ENCODE measurements around the gene ANKRD10.

ANKRD10 gene

DNA sequence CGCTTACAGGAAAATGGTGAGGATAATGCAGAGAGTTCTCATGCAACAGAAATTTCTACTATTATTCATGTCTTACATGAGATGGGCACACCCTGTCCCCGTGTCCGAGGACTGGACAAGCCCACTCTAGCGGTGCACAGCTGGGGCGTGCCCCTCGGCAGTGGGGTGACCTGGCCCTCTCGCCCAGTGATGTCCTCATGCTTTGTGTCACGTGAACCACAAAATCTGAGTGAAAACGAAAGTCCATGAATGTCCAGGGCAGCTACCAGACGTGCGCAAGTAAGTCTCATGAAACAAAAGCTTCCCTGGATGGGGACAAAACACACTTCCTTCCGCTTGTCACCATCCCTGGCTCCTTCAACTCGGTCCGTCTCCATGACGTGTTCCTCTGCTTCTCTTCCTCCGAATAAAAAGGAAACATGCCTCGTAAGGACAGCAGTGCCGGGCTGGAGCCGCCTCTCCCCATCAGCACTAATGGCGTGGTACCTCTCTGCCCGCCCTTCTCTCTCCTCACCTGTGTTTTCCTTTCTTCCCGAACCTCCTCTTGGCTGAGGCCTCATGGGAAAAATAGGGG, 45.6 kb downstream of the ANKRD10 start:
- no peak overlapping the region for H3K27ac ChIP-seq (ENCODE audit: insufficient read depth, low read length, poor library complexity, severe bottlenecking)
- peaks cover 18% of the 10 kb centered on the region for H3K27me3 ChIP-seq (replicated peaks; ENCODE audit: control insufficient read depth, insufficient read depth, low read length, poor library complexity, severe bottlenecking)
- H3K4me3 ChIP-seq (ENCODE audit: insufficient read depth, low read depth, low read length, poor library complexity, severe bottlenecking), result no peak overlapping the region
- no peaks in the 10 kb centered on the region for H3K36me3 ChIP-seq (ENCODE audit: control insufficient read depth, insufficient read depth, low read length)
- no peak for DNase-seq
- H3K4me1 ChIP-seq (ENCODE audit: control insufficient read depth, insufficient read depth, low read length, poor library complexity, severe bottlenecking), result peaks cover 4% of the 10 kb centered on the region
- no peaks in the 10 kb centered on the region for H3K9me3 ChIP-seq (ENCODE audit: control insufficient read depth, low read length)

DNA sequence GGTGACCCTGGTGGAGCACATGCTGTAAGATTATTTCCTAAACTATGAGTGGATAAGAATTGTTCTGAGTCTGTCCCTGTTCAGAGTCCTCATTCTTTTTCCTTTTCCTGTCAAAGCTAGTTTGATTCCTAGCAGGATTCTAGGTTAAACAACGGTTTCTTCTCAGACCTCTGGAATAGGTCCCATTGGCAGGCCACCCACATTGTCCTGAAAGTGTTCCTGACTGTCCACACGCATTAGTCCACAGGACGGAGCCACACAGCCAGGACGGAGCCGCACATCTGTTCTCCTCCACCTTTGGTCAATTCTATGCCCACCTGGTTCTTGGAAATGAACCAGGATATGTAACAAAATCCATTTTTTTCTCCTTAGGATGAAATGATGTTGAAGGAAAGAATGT, 46.1 kb downstream of the ANKRD10 start:
- no peaks in the 10 kb centered on the region for H3K9me3 ChIP-seq (ENCODE audit: control insufficient read depth, low read length)
- H3K27ac ChIP-seq (ENCODE audit: insufficient read depth, low read length, poor library complexity, severe bottlenecking), result no peak overlapping the region
- H3K4me1 ChIP-seq (ENCODE audit: control insufficient read depth, insufficient read depth, low read length, poor library complexity, severe bottlenecking), result no peaks in the 10 kb centered on the region
- DNase-seq, result no peak
- no peak overlapping the region for H3K4me3 ChIP-seq (ENCODE audit: insufficient read depth, low read depth, low read length, poor library complexity, severe bottlenecking)
- peaks cover 18% of the 10 kb centered on the region for H3K27me3 ChIP-seq (replicated peaks; ENCODE audit: control insufficient read depth, insufficient read depth, low read length, poor library complexity, severe bottlenecking)
- no peaks in the 10 kb centered on the region for H3K36me3 ChIP-seq (ENCODE audit: control insufficient read depth, insufficient read depth, low read length)

DNA sequence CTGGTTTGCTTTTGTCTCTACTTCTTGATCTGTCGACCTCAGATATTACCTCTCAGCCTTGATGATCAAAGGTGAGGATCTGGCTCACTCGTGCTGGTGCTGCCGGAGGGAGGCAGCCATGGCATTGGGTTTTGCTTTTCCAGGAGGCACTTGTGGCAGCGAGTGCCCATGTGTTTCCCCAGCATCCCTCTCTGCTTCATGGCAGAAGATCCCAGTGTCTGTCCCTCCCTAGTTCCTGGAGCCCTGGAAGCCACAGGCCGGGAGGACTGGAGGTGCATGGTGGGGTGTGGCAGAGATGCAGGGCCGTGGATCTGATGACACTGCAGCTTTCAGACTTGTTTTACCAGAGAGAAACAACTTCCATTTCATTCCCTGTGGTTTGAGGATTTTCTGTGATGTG, 47.5 kb downstream of the ANKRD10 start:
- H3K4me1 ChIP-seq (ENCODE audit: control insufficient read depth, insufficient read depth, low read length, poor library complexity, severe bottlenecking), result no peaks in the 10 kb centered on the region
- no peak overlapping the region for H3K4me3 ChIP-seq (ENCODE audit: insufficient read depth, low read depth, low read length, poor library complexity, severe bottlenecking)
- DNase-seq, result no peak
- H3K9me3 ChIP-seq (ENCODE audit: control insufficient read depth, low read length), result no peaks in the 10 kb centered on the region
- peaks cover 16% of the 10 kb centered on the region for H3K27me3 ChIP-seq (replicated peaks; ENCODE audit: control insufficient read depth, insufficient read depth, low read length, poor library complexity, severe bottlenecking)
- no peak overlapping the region for H3K27ac ChIP-seq (ENCODE audit: insufficient read depth, low read length, poor library complexity, severe bottlenecking)
- no peaks in the 10 kb centered on the region for H3K36me3 ChIP-seq (ENCODE audit: control insufficient read depth, insufficient read depth, low read length)

DNA sequence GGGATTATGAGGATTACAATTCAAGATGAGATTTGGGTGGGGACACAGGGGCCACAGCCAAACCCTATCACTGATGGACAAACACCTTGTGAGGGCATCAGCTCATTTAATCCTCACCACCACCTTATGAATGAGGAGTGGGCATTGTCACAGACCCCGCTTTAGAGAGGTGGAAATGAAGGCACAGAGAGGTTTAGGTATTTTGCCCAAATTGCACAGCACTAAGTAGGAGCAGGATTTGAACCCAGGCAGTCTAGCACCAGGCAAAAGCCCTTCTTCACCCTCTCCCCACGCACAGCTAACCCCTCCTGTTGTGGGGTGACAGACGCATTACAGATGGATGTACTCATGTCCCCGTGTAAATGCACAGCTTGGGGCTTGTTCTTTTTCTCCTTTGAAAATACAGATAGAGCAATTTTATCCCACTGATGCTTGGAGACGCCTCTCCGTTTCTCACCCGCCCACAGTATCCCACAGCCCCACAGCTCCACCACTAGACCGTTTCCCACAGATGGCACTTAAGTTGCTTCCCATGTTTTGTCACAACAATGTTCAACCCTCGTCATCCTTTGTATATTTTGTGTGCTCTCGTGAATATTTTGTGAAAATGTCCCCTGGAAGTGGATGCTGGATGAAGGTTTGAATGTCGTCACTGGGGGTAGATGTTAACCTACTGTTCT, 48.2 kb downstream of the ANKRD10 start:
- Histone ChIP-seq H3K27ac (ENCODE audit: insufficient read depth, low read length, poor library complexity, severe bottlenecking) (no peak overlapping the region), H3K36me3 (ENCODE audit: control insufficient read depth, insufficient read depth, low read length) (no peaks in the 10 kb centered on the region), H3K27me3 (replicated peaks; ENCODE audit: control insufficient read depth, insufficient read depth, low read length, poor library complexity, severe bottlenecking) (peaks cover 16% of the 10 kb centered on the region), H3K4me1 (ENCODE audit: control insufficient read depth, insufficient read depth, low read length, poor library complexity, severe bottlenecking) (no peaks in the 10 kb centered on the region), H3K4me3 (ENCODE audit: insufficient read depth, low read depth, low read length, poor library complexity, severe bottlenecking) (no peak overlapping the region), H3K9me3 (ENCODE audit: control insufficient read depth, low read length) (no peaks in the 10 kb centered on the region)
- DNase-seq, result no peak

DNA sequence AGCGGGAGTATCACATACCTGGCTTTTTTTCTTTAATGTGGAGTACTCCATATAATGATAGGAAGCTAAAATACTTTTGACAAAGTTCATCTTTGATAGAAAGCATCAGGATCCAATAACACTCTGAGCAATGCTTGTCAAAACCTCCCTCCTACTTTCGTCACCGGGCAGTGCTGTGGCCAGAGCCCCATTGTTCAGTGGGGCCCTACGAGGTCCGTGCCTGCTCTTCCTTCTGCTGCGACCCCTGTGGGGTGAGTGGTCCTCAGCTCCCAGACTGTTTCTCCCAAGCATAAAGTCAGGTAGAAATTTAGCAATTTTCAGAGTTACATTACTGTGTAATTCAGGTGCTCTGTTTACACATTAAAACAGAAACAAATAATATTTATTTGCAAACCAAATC, 51.2 kb downstream of the ANKRD10 start:
- Histone ChIP-seq H3K9me3 (ENCODE audit: control insufficient read depth, low read length) (no peaks in the 10 kb centered on the region), H3K27ac (ENCODE audit: insufficient read depth, low read length, poor library complexity, severe bottlenecking) (no peak overlapping the region), H3K4me1 (ENCODE audit: control insufficient read depth, insufficient read depth, low read length, poor library complexity, severe bottlenecking) (no peaks in the 10 kb centered on the region), H3K36me3 (ENCODE audit: control insufficient read depth, insufficient read depth, low read length) (no peaks in the 10 kb centered on the region), H3K27me3 (replicated peaks; ENCODE audit: control insufficient read depth, insufficient read depth, low read length, poor library complexity, severe bottlenecking) (peaks cover under 1% of the 10 kb centered on the region), H3K4me3 (ENCODE audit: insufficient read depth, low read depth, low read length, poor library complexity, severe bottlenecking) (no peak overlapping the region)
- DNase-seq, result no peak

DNA sequence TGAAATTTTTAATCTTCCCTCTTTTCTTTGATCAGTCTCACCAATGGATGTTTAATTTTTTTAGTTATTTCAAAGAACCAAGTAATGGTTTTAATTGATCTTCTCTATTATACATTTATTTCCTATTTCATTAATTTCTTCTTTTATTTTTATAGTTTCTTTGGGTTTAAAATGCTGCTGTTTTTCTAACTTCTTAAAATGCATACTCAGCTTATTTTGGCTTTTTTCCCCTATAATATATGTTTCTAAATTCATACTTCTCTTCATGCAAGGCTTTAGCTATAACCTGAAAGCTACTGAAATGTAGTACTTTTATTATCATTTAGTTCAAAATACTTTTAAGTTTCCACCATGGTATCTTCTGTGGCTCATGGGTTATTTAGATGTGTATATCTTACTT, 53.9 kb downstream of the ANKRD10 start:
- DNase-seq, result no peak
- no peaks in the 10 kb centered on the region for H3K36me3 ChIP-seq (ENCODE audit: control insufficient read depth, insufficient read depth, low read length)
- H3K9me3 ChIP-seq (ENCODE audit: control insufficient read depth, low read length), result no peaks in the 10 kb centered on the region
- H3K4me3 ChIP-seq (ENCODE audit: insufficient read depth, low read depth, low read length, poor library complexity, severe bottlenecking), result no peak overlapping the region
- no peaks in the 10 kb centered on the region for H3K4me1 ChIP-seq (ENCODE audit: control insufficient read depth, insufficient read depth, low read length, poor library complexity, severe bottlenecking)
- H3K27me3 ChIP-seq (replicated peaks; ENCODE audit: control insufficient read depth, insufficient read depth, low read length, poor library complexity, severe bottlenecking), result no peaks in the 10 kb centered on the region
- no peak overlapping the region for H3K27ac ChIP-seq (ENCODE audit: insufficient read depth, low read length, poor library complexity, severe bottlenecking)

DNA sequence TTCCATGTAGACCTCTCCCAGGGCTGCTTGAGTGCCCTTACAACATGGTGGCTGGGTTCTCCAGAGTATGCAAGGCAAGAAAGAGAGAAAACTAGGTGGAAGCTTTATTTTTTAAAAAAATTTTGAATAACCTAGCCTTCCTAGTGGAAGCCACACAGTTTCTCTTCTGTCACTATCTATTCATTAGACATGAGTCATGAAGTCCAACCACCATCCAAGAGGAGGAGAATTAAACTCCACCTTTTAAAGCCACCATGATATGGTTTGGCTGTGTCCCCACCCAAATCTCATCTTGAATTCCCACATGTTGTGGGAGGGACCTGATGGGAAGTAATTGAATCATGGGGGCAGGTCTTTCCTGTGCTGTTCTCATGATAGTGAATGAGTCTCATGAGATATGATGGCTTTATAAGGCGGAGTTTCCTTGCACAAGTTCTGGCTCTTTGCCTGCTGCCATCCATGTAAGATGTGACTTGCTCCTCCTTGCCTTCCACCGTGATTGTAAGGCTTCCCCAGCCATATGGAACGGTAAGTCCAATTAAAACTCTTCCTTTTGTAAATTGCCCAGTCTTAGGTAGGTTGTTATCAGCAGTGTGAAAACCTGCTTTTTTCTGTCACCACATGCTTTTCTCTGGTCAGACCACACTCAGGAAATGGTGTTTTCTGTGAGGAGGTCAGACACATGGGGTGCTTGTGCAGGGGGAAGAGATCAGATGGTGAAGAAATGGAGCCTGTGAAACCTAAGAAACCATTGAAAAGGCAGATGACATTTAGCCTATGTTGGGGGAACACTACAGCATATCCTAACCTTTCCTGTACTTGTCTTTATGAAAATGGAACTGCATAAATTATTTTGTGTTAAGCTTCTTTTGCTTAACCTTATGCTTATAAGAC, 57.7 kb downstream of the ANKRD10 start:
- DNase-seq, result no peak
- no peak overlapping the region for H3K27ac ChIP-seq (ENCODE audit: insufficient read depth, low read length, poor library complexity, severe bottlenecking)
- no peaks in the 10 kb centered on the region for H3K4me1 ChIP-seq (ENCODE audit: control insufficient read depth, insufficient read depth, low read length, poor library complexity, severe bottlenecking)
- H3K36me3 ChIP-seq (ENCODE audit: control insufficient read depth, insufficient read depth, low read length), result no peaks in the 10 kb centered on the region
- no peak overlapping the region for H3K4me3 ChIP-seq (ENCODE audit: insufficient read depth, low read depth, low read length, poor library complexity, severe bottlenecking)
- no peaks in the 10 kb centered on the region for H3K9me3 ChIP-seq (ENCODE audit: control insufficient read depth, low read length)
- H3K27me3 ChIP-seq (replicated peaks; ENCODE audit: control insufficient read depth, insufficient read depth, low read length, poor library complexity, severe bottlenecking), result no peaks in the 10 kb centered on the region

DNA sequence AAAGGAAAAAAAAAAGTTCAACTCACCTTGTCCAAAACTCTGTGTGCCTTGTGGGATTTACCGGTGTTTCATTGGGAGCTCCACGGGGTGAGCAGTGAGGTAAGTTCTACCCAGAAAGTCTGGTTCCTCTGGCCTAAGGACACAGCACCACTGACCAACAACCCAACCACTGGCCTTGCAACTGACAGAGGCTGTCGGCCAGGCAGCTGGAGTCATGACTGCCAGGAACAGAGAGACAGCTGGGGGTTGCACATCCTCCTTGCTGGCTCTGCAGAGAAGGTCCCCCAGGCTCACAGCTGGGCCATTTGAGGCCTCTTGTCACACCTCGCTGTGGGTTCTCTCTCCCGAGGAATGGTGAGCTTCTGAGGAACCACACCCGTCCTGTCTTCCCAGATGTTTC, 59.5 kb downstream of the ANKRD10 start:
- Histone ChIP-seq H3K4me3 (ENCODE audit: insufficient read depth, low read depth, low read length, poor library complexity, severe bottlenecking) (no peak overlapping the region), H3K36me3 (ENCODE audit: control insufficient read depth, insufficient read depth, low read length) (no peaks in the 10 kb centered on the region)

DNA sequence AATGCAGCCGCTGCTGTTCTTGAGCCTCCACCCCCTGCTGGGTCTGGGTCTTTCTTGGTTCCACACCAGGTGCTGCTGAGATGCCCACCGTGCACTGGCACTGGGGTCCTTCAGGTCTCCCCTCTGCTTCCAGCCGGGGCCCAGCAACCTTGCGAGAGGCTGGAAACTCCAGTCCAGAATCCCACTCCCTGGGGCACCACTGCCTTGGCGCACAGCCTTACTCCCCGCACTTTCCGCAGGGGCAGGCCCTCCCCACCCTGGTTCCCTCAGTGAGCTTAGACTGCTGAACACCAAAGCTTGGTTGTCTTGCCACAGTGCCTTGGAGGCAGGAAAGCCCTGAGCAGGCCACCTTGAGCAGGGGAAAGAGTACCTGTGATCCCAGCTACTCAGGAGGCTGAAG, 60.0 kb downstream of the ANKRD10 start:
- Histone ChIP-seq H3K9me3 (ENCODE audit: control insufficient read depth, low read length) (no peaks in the 10 kb centered on the region), H3K4me1 (ENCODE audit: control insufficient read depth, insufficient read depth, low read length, poor library complexity, severe bottlenecking) (no peaks in the 10 kb centered on the region), H3K4me3 (ENCODE audit: insufficient read depth, low read depth, low read length, poor library complexity, severe bottlenecking) (no peak overlapping the region), H3K36me3 (ENCODE audit: control insufficient read depth, insufficient read depth, low read length) (no peaks in the 10 kb centered on the region), H3K27me3 (replicated peaks; ENCODE audit: control insufficient read depth, insufficient read depth, low read length, poor library complexity, severe bottlenecking) (no peaks in the 10 kb centered on the region), H3K27ac (ENCODE audit: insufficient read depth, low read length, poor library complexity, severe bottlenecking) (no peak overlapping the region)
- DNase-seq, result no peak

More for the DNA sequence above, 59.5 kb downstream of the ANKRD10 start:
- H3K4me1 ChIP-seq (ENCODE audit: control insufficient read depth, insufficient read depth, low read length, poor library complexity, severe bottlenecking), result no peaks in the 10 kb centered on the region
- no peak for DNase-seq
- no peaks in the 10 kb centered on the region for H3K9me3 ChIP-seq (ENCODE audit: control insufficient read depth, low read length)
- H3K27me3 ChIP-seq (replicated peaks; ENCODE audit: control insufficient read depth, insufficient read depth, low read length, poor library complexity, severe bottlenecking), result no peaks in the 10 kb centered on the region
- no peak overlapping the region for H3K27ac ChIP-seq (ENCODE audit: insufficient read depth, low read length, poor library complexity, severe bottlenecking)

DNA sequence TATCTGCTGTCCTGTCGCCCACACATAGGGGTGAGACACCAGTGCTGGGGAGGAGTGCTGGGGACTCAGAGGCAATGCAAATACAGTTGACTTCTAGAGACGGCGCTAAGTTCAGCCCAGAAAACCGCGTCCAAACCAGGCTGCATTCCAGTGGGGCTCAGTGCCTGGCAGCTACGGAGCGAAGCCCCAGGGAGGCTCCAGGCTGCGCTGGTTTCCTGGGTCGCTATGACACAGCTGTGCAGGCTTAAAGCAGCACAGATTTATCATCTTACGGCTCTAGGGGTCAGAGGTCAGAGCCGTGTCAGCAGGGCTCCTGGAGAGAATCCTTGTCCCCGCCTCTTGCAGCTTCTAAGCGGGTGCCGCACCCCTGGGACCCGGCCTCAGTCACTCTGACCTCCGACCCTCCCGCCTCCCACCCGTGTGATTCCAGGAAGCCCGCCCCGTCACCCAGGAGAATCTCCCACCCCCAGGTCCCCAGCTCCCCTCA, 61.6 kb downstream of the ANKRD10 start:
- Histone ChIP-seq H3K4me3 (ENCODE audit: insufficient read depth, low read depth, low read length, poor library complexity, severe bottlenecking) (no peak overlapping the region), H3K36me3 (ENCODE audit: control insufficient read depth, insufficient read depth, low read length) (no peaks in the 10 kb centered on the region), H3K27me3 (replicated peaks; ENCODE audit: control insufficient read depth, insufficient read depth, low read length, poor library complexity, severe bottlenecking) (no peaks in the 10 kb centered on the region), H3K27ac (ENCODE audit: insufficient read depth, low read length, poor library complexity, severe bottlenecking) (no peak overlapping the region), H3K9me3 (ENCODE audit: control insufficient read depth, low read length) (no peaks in the 10 kb centered on the region), H3K4me1 (ENCODE audit: control insufficient read depth, insufficient read depth, low read length, poor library complexity, severe bottlenecking) (no peaks in the 10 kb centered on the region)
- DNase-seq, result no peak
